ENCODE measurements around the gene UBA3.

GRCh38 chr3:69079269-69080159 lies 651 bp downstream of the UBA3 start:
- TF ChIP-seq GATA2 (IDR thresholded peaks at IDR 0.05; ENCODE audit: low read depth, low read length): no peak
- no peak for TF ChIP-seq GATA3 (IDR thresholded peaks at IDR 0.05; ENCODE audit: low read depth, low read length)

All from SH-SY5Y (cell line).